Measurements from ENCODE around the gene RNF157. TPM values are rescaled to one million over a fixed set of nuclear protein-coding genes. Genes with fewer than 3 reads are reported as not detected.

RNF157 gene
- polyA plus RNA-seq, 1 experiment = 0.50 TPM

GRCh38 chr17:76145231-76146052, 94.9 kb downstream of the RNF157 start:
- H3K36me3 ChIP-seq (ENCODE audit: control insufficient read depth, insufficient read depth, low read length) = no peaks in the 10 kb centered on the region
- no peak for DNase-seq (ENCODE audit: low read depth)
- H3K4me3 ChIP-seq (ENCODE audit: low read depth, low read length) = no peak overlapping the region
- H3K27me3 ChIP-seq (ENCODE audit: control insufficient read depth, insufficient read depth, low read length) = peaks cover 9% of the 10 kb centered on the region
- ChIA-PET CTCF (interaction anchor here (1.1 to 3.1 kb wide), 3 partner anchors 8 to 133 kb away, joined by 3 to 19 read pairs (median 4); no protein-coding TSS in a partner anchor), POLR2A (no interaction called here)
- no peak for TF ChIP-seq CTCF (IDR thresholded peaks at IDR 0.05; ENCODE audit: insufficient read depth, low read depth, low read length)

GRCh38 chr17:76142585-76143041, 97.7 kb downstream of the RNF157 start:
- Histone ChIP-seq H3K36me3 (ENCODE audit: control insufficient read depth, insufficient read depth, low read length) (no peaks in the 10 kb centered on the region), H3K27me3 (ENCODE audit: control insufficient read depth, insufficient read depth, low read length) (peaks cover 28% of the 10 kb centered on the region), H3K4me3 (ENCODE audit: low read depth, low read length) (no peak overlapping the region)
- ChIA-PET POLR2A (no interaction called here), CTCF (interaction anchor here (1.2 to 3.7 kb wide), 7 partner anchors 10 to 137 kb away, joined by 3 to 19 read pairs (median 7); no protein-coding TSS in a partner anchor)
- no peak for TF ChIP-seq CTCF (IDR thresholded peaks at IDR 0.05; ENCODE audit: insufficient read depth, low read depth, low read length)
- DNase-seq (ENCODE audit: low read depth) = no peak

- ChIA-PET CTCF (interaction anchor here (0.6 to 3.7 kb wide), 10 partner anchors 11 to 138 kb away, joined by 3 to 16 read pairs (median 6); partner anchors contain the start of gene EXOC7), POLR2A (no interaction called here)
- peaks cover 28% of the 10 kb centered on the region for H3K27me3 ChIP-seq (ENCODE audit: control insufficient read depth, insufficient read depth, low read length)
- H3K36me3 ChIP-seq (ENCODE audit: control insufficient read depth, insufficient read depth, low read length) = no peaks in the 10 kb centered on the region
- H3K4me3 ChIP-seq (ENCODE audit: low read depth, low read length) = no peak overlapping the region
- TF ChIP-seq CTCF (IDR thresholded peaks at IDR 0.05; ENCODE audit: insufficient read depth, low read depth, low read length) = no peak
- DNase-seq (ENCODE audit: low read depth) = no peak
Measured at GRCh38 chr17:76142039-76142584, 98.2 kb downstream of the RNF157 start.

- POLR2A ChIA-PET = no interaction called here
- Histone ChIP-seq H3K27me3 (ENCODE audit: control insufficient read depth, insufficient read depth, low read length) (peaks cover 30% of the 10 kb centered on the region), H3K36me3 (ENCODE audit: control insufficient read depth, insufficient read depth, low read length) (no peaks in the 10 kb centered on the region), H3K4me3 (ENCODE audit: low read depth, low read length) (peak within 1 kb of the TSS; percentile 52)
- no peak for TF ChIP-seq CTCF (IDR thresholded peaks at IDR 0.05; ENCODE audit: insufficient read depth, low read depth, low read length)
- CTCF ChIA-PET = interaction anchor here (0.6 to 3.7 kb wide), 9 partner anchors 12 to 138 kb away, joined by 3 to 16 read pairs (median 5); partner anchors contain the start of gene EXOC7
- peak; percentile 40 for DNase-seq (ENCODE audit: low read depth)
Measured at GRCh38 chr17:76141212-76142038, 98.9 kb downstream of the RNF157 start, which contains the start of gene FOXJ1. TSS of gene FOXJ1 (minus strand) at chr17:76141245. CDS start at chr17:76140395, 850 bp downstream.
